A549 (cell line): Measurements from ENCODE around the gene EMP3. TPM values are rescaled to one million over a fixed set of nuclear protein-coding genes. Genes with fewer than 3 reads are reported as not detected.

Experiments
- ATAC-seq, 2 experiments: fragments of 200-7000 bp in 1 of 2; fragments of >200 bp in 1 of 2; cut with Nextera tagmentation in 1 of 2; cut with Tn5 transposase in 1 of 2; 3 replicates each; pipeline versions ENCODE4 v1.8.0 to v1.9.1; 2018 to 2020; ENCODE audit warnings: mild to moderate bottlenecking in 1 of 2, moderate library complexity in 1 of 2
- CTCF ChIA-PET: fragments of 300-600 bp; sonication (Branson Sonifier 250); formaldehyde crosslinking; extraction: SDS; loops from one replicate; lab custom pipeline; 2021; ENCODE audit warnings: antibody characterized with exemption, inconsistent platforms; lab: Yijun Ruan, JAX
- POLR2A ChIA-PET: fragments of 350-600 bp; formaldehyde crosslinking; extraction: SDS; loops from one replicate; lab custom pipeline; 2021; ENCODE audit warnings: antibody characterized with exemption, inconsistent platforms; lab: Yijun Ruan, JAX
- DNase-seq, 2 experiments: peaks; one replicate each; pipeline versions ENCODE4 v3.0.0 to v3.0.0-alpha.2; 2011 to 2016; ENCODE audit warnings: low read depth in 1 of 2, low spot score in 1 of 2
- FAIRE-seq: peaks from 2 replicates; lab custom pipeline; 2011; peaks lifted over from hg19 to GRCh38; lab: Jason Lieb, UNC
- H3K27ac ChIP-seq, 2 experiments: fragments of >200 bp; sonication (Bioruptor Twin); formaldehyde crosslinking; 3 replicates each; pipeline ENCODE4 v1.5.1; 2016 to 2017
- H3K4me1 ChIP-seq: fragments of >200 bp; sonication (Bioruptor Twin); formaldehyde crosslinking; 3 replicates; pipeline ENCODE4 v1.6.1; 2016
- H3K4me2 ChIP-seq: fragments of >200 bp; sonication (Bioruptor Twin); formaldehyde crosslinking; 3 replicates; pipeline ENCODE4 v1.6.1; 2016
- H3K4me3 ChIP-seq: fragments of >200 bp; sonication (Bioruptor Twin); formaldehyde crosslinking; 3 replicates; pipeline ENCODE4 v1.5.1; 2016
- H3K9me3 ChIP-seq: fragments of >200 bp; sonication (Bioruptor Twin); formaldehyde crosslinking; 3 replicates; pipeline ENCODE4 v1.6.1; 2016
- BHLHE40 ChIP-seq: IDR thresholded peaks from 2 replicates; pipeline ENCODE4 v1.6.1; 2012; ENCODE audit warnings: low read depth, low read length, inconsistent platforms
- CBX2 ChIP-seq: fragments of 200-600 bp; sonication (generic); IDR thresholded peaks from 2 replicates; pipeline ENCODE4 v1.6.1; 2016; ENCODE audit warnings: low read depth, mild to moderate bottlenecking, borderline replicate concordance
- CBX8 ChIP-seq: fragments of 200-600 bp; sonication (generic); IDR thresholded peaks from 2 replicates; pipeline ENCODE4 v1.6.1; 2016
- CHD4 ChIP-seq: fragments of 200-600 bp; sonication (generic); IDR thresholded peaks from 2 replicates; pipeline ENCODE4 v1.6.1; 2016; ENCODE audit warnings: antibody characterized with exemption, mild to moderate bottlenecking, borderline replicate concordance
- EHF ChIP-seq: fragments of 250-450 bp; sonication (Bioruptor Pico); IDR thresholded peaks from 2 replicates; pipeline ENCODE4 v1.5.0; 2020; ENCODE audit warnings: mild to moderate bottlenecking
- EHMT2 ChIP-seq: fragments of 200-600 bp; sonication (generic); IDR thresholded peaks from 2 replicates; pipeline ENCODE4 v1.6.1; 2016; ENCODE audit warnings: antibody characterized with exemption, low read depth, mild to moderate bottlenecking, moderate library complexity
- EP300 ChIP-seq, 2 experiments: fragments of >200 bp; sonication (Bioruptor Twin); formaldehyde crosslinking; IDR thresholded peaks; 2 replicates in 1 of 2; 3 replicates in 1 of 2; pipeline ENCODE4 v1.6.1; 2016 to 2017
- ESRRA ChIP-seq: fragments of 150-350 bp; IDR thresholded peaks from 2 replicates; pipeline ENCODE4 v1.6.1; 2014; ENCODE audit warnings: mild to moderate bottlenecking, low read length, borderline replicate concordance
- FOSB ChIP-seq: fragments of 250-450 bp; sonication (Bioruptor Pico); IDR thresholded peaks from 2 replicates; pipeline ENCODE4 v1.5.0; 2020; ENCODE audit warnings: mild to moderate bottlenecking, moderate library complexity
- FOSL2 ChIP-seq, 2 experiments: fragments of 450-650 bp in 1 of 2; fragments of >200 bp in 1 of 2; sonication (Bioruptor Twin) in 1 of 2; formaldehyde crosslinking; IDR thresholded peaks; 2 replicates each; pipeline versions ENCODE4 v1.5.0 to v1.6.1; 2016 to 2020; ENCODE audit warnings: mild to moderate bottlenecking in 1 of 2, moderate library complexity in 1 of 2
- HDAC2 ChIP-seq: fragments of 200-600 bp; sonication (generic); IDR thresholded peaks from 2 replicates; pipeline ENCODE4 v1.6.1; 2016
- HOXA7 ChIP-seq: fragments of 250-450 bp; sonication (Bioruptor Pico); IDR thresholded peaks from 2 replicates; pipeline ENCODE4 v1.5.0; 2020; ENCODE audit warnings: mild to moderate bottlenecking, moderate library complexity
- HOXB13 ChIP-seq: fragments of 250-450 bp; sonication (Bioruptor Pico); IDR thresholded peaks from 2 replicates; pipeline ENCODE4 v1.5.0; 2020; ENCODE audit warnings: low read depth, mild to moderate bottlenecking, moderate library complexity
- HOXB5 ChIP-seq: fragments of 250-450 bp; sonication (Bioruptor Pico); IDR thresholded peaks from 2 replicates; pipeline ENCODE4 v1.5.0; 2020; ENCODE audit warnings: mild to moderate bottlenecking, moderate library complexity
- JUNB ChIP-seq: fragments of >200 bp; sonication (Bioruptor Twin); formaldehyde crosslinking; IDR thresholded peaks from 2 replicates; pipeline ENCODE4 v1.6.1; 2016
- KDM5A ChIP-seq: fragments of 200-600 bp; sonication (generic); IDR thresholded peaks from 2 replicates; pipeline ENCODE4 v1.6.1; 2016; ENCODE audit warnings: antibody characterized with exemption, mild to moderate bottlenecking
- MAZ ChIP-seq: fragments of 150-350 bp; IDR thresholded peaks from 2 replicates; pipeline ENCODE4 v1.6.1; 2014; ENCODE audit warnings: antibody characterized with exemption, low read depth, low read length, borderline replicate concordance
- MYC ChIP-seq: IDR thresholded peaks from 2 replicates; pipeline ENCODE4 v1.6.1; 2012; ENCODE audit warnings: mild to moderate bottlenecking, inconsistent platforms, low read length, improper control_type of control experiment, borderline replicate concordance
- NPAS2 ChIP-seq: fragments of 250-450 bp; sonication (Bioruptor Pico); IDR thresholded peaks from 2 replicates; pipeline ENCODE4 v1.8.0; 2022; ENCODE audit warnings: mild to moderate bottlenecking, moderate library complexity, borderline replicate concordance
- NR3C1 ChIP-seq: fragments of >200 bp; sonication (Bioruptor Twin); formaldehyde crosslinking; IDR thresholded peaks from 3 replicates; pipeline ENCODE4 v1.6.1; 2017
- PHF8 ChIP-seq: fragments of 200-600 bp; sonication (generic); IDR thresholded peaks from 2 replicates; pipeline ENCODE4 v1.6.1; 2016; ENCODE audit warnings: low read depth, mild to moderate bottlenecking, antibody characterized with exemption, moderate library complexity, borderline replicate concordance
- POLR2A ChIP-seq: IDR thresholded peaks from 2 replicates; pipeline ENCODE4 v1.6.1; 2012; ENCODE audit warnings: mild to moderate bottlenecking, low read length
- POLR2AphosphoS2 ChIP-seq: conservative IDR thresholded peaks from 2 replicates; pipeline ENCODE4 v1.6.1; 2012; ENCODE audit warnings: low read length, improper control_type of control experiment, inconsistent platforms
- RAD21 ChIP-seq, 2 experiments: fragments of >200 bp in 1 of 2; sonication (Bioruptor Twin) in 1 of 2; formaldehyde crosslinking in 1 of 2; IDR thresholded peaks in 1 of 2; conservative IDR thresholded peaks in 1 of 2; 2 replicates in 1 of 2; 3 replicates in 1 of 2; pipeline ENCODE4 v1.6.1; 2012 to 2018; ENCODE audit warnings: inconsistent platforms in 1 of 2
- RARB ChIP-seq: fragments of 250-450 bp; sonication (Bioruptor Pico); IDR thresholded peaks from 2 replicates; pipeline ENCODE4 v1.8.0; 2021; ENCODE audit warnings: mild to moderate bottlenecking, moderate library complexity
- RCOR1 ChIP-seq: fragments of 150-350 bp; IDR thresholded peaks from 2 replicates; pipeline ENCODE4 v1.6.1; 2014; ENCODE audit warnings: antibody characterized with exemption, low read length, low read depth
- RFX5 ChIP-seq: fragments of 450-650 bp; IDR thresholded peaks from 2 replicates; pipeline ENCODE4 v1.7.1; 2014; ENCODE audit warnings: antibody characterized with exemption, mild to moderate bottlenecking, moderate library complexity
- SMC3 ChIP-seq: fragments of >200 bp; sonication (Bioruptor Twin); formaldehyde crosslinking; IDR thresholded peaks from 3 replicates; pipeline ENCODE4 v1.6.1; 2018; ENCODE audit warnings: inconsistent platforms
- SREBF2 ChIP-seq: fragments of 450-650 bp; IDR thresholded peaks from 2 replicates; pipeline ENCODE4 v1.6.1; 2014; ENCODE audit warnings: mild to moderate bottlenecking, moderate library complexity
- TFCP2L1 ChIP-seq: fragments of 250-450 bp; sonication (Bioruptor Pico); IDR thresholded peaks from 2 replicates; pipeline ENCODE4 v1.5.0; 2021; ENCODE audit warnings: mild to moderate bottlenecking
- ZSCAN20 ChIP-seq: fragments of 250-450 bp; sonication (Bioruptor Pico); IDR thresholded peaks from 2 replicates; pipeline ENCODE4 v1.8.0; 2022; ENCODE audit warnings: mild to moderate bottlenecking, moderate library complexity
- WGBS: methylation state at CpG from one replicate; pipeline ENCODE4 v1.1.6; 2017; ENCODE audit errors: missing lambda C conversion rate; 5-methylcytosine and 5-hydroxymethylcytosine counted together
- polyA plus RNA-seq, 4 experiments: library from polyadenylated mRNA; depleted of rRNA in 3 of 4; stranded (reverse); fragments of >200 nt; fragmentation: RNase III in 1 of 4; extraction: RNeasy Plus Mini Kit Qiagen cat#74134 plus additional on column Dnase treatment in 1 of 4; gene quantifications; 2 replicates in 3 of 4; 3 replicates in 1 of 4; pipeline ENCODE4 v1.2.3, GENCODE V29; 2011 to 2017
- TF ChIP-seq, protein P1 (sequence below): IDR thresholded peaks from 2 replicates; pipeline ENCODE4 v1.6.1; 2012
- TF ChIP-seq, protein P2 (sequence below): fragments of >200 bp; sonication (Bioruptor Twin); formaldehyde crosslinking; IDR thresholded peaks from 3 replicates; pipeline ENCODE4 v1.5.1; 2016
- TF ChIP-seq, protein P3 (sequence below): fragments of 250-450 bp; sonication (Bioruptor Pico); IDR thresholded peaks from 2 replicates; pipeline ENCODE4 v1.5.0; 2020; ENCODE audit warnings: low read depth, mild to moderate bottlenecking, moderate library complexity
- TF ChIP-seq, protein P4 (sequence below): fragments of >200 bp; sonication (Bioruptor Twin); formaldehyde crosslinking; IDR thresholded peaks from 2 replicates; pipeline ENCODE4 v1.6.1; 2016
- TF ChIP-seq, protein P5 (sequence below): IDR thresholded peaks from 2 replicates; pipeline ENCODE4 v1.6.1; 2012; ENCODE audit warnings: low read depth, borderline replicate concordance
- TF ChIP-seq, protein P6 (sequence below): fragments of 150-350 bp; IDR thresholded peaks from 2 replicates; pipeline ENCODE4 v1.6.1; 2014; ENCODE audit warnings: low read depth, mild to moderate bottlenecking, low read length

Gene EMP3
- polyA plus RNA-seq, 2 of the 4 experiments (the other 2 are of a cell fraction): 147 to 580 TPM

DNA sequence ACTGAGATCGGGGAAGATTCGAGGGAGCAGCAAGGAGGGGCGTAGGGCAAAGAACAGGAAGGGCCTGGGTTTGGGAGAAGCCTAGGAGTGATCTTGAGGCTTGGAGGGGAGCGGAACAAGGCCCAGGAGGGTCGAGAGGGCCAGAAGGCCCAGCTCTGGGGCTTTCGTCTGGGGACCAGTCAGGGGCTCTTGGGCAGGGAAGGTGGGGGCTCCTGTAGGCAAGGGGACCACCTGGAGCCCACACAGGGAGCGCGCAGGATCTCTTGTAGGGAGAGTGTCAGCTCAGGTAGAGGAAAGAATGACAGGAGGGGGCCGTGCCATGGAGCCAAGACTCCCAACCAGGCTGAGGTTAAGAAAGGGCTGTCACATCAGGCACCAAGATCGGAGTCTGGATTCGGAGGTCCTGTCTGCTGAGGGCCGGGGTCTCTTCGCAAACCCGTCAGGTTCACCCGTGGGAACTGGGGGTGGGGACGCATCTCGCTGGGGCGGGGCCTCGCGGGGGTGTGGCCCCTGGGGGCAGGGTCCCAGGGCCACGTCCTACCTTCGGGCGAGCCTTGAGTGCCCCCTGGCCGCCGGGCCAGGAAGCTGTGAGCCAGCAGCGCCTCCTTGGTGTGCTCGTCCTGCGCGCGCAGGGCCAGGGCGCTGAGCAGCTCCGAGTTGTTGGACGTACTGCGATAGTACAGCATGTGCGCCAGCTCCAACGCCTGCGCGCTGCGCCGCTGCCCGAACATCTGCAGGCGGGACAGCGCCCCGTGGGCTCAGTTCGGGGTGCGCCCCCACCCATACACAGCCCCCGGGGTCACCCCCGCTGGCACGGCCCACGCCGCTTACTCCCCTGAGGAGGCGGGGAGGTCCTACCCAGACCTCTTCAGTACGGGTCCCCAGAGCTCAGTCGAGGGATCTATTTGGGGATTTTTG, 8.4 kb downstream of the EMP3 start:
- Histone ChIP-seq H3K9me3 (peaks cover 4% of the 10 kb centered on the region; the same call in 1 of the 3 replicates), H3K4me3 (peak overlapping the region; percentile 52), H3K4me2 (peak overlapping the region; percentile 99), H3K4me1 (peaks cover 12% of the 10 kb centered on the region; the same call in 2 of the 3 replicates), H3K27ac (peak overlapping the region; percentile 87 to 89)
- CTCF ChIA-PET: interaction anchor here (0.6 to 17.6 kb wide), 46 partner anchors 8 to 502 kb away, joined by 3 to 416 read pairs (median 6); partner anchors contain the start of genes EMP3, GRIN2D, GRWD1 and HSD17B14
- DNase-seq (peak; percentile 98 to 99), FAIRE-seq (no peak), ATAC-seq (peak; percentile 90 to 93)
- POLR2A ChIA-PET: interaction anchor here (0.6 to 3.9 kb wide), 15 partner anchors 11 to 553 kb away, joined by 3 to 94 read pairs (median 4); partner anchors contain the start of genes EMP3, KDELR1, SYNGR4 and TMEM143
- 6% methylated on average over 28 of the region's 54 CpGs for WGBS
- TF ChIP-seq EHMT2 (no peak), FOSL2 (IDR thresholded peaks at IDR 0.05) (no peak), FOSL2 (CRISPR knock-in tag; IDR thresholded peaks at IDR 0.05) (no peak), JUNB (no peak), POLR2A (peak; percentile 76), EP300 (IDR thresholded peaks at IDR 0.05) (no peak), POLR2AphosphoS2 (no peak), RARB (CRISPR knock-in tag) (no peak), HOXB13 (peak; percentile 80; the same call in 1 of the 2 replicates), NR3C1 (no peak), MYC (peak; percentile 64), HOXA7 (CRISPR knock-in tag) (no peak), ZSCAN20 (no peak), SMC3 (peak; percentile 99), CBX2 (no peak), SREBF2 (no peak), TFCP2L1 (CRISPR knock-in tag) (no peak), EHF (no peak), HDAC2 (no peak), NPAS2 (no peak), PHF8 (peak; percentile 15; the same call in 1 of the 2 replicates), MAZ (0 out of 2 replicates have a peak, but pooled peaks have one; percentile 4), RCOR1 (no peak), ESRRA (no peak), CBX8 (no peak), KDM5A (no peak), RFX5 (no peak), RAD21 (conservative IDR thresholded peaks at IDR 0.05 in 1 of 2, IDR thresholded peaks at IDR 0.05 in 1 of 2) (peak; percentile 92 to 99), BHLHE40 (no peak), CHD4 (no peak), FOSB (CRISPR knock-in tag) (no peak), HOXB5 (CRISPR knock-in tag) (peak; percentile 78; the same call in 1 of the 2 replicates)
- TF ChIP-seq, protein P1, sequence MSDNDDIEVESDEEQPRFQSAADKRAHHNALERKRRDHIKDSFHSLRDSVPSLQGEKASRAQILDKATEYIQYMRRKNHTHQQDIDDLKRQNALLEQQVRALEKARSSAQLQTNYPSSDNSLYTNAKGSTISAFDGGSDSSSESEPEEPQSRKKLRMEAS: peak; percentile 96
- TF ChIP-seq, protein P2, sequence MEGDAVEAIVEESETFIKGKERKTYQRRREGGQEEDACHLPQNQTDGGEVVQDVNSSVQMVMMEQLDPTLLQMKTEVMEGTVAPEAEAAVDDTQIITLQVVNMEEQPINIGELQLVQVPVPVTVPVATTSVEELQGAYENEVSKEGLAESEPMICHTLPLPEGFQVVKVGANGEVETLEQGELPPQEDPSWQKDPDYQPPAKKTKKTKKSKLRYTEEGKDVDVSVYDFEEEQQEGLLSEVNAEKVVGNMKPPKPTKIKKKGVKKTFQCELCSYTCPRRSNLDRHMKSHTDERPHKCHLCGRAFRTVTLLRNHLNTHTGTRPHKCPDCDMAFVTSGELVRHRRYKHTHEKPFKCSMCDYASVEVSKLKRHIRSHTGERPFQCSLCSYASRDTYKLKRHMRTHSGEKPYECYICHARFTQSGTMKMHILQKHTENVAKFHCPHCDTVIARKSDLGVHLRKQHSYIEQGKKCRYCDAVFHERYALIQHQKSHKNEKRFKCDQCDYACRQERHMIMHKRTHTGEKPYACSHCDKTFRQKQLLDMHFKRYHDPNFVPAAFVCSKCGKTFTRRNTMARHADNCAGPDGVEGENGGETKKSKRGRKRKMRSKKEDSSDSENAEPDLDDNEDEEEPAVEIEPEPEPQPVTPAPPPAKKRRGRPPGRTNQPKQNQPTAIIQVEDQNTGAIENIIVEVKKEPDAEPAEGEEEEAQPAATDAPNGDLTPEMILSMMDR: peak; percentile 96
- TF ChIP-seq, protein P3, sequence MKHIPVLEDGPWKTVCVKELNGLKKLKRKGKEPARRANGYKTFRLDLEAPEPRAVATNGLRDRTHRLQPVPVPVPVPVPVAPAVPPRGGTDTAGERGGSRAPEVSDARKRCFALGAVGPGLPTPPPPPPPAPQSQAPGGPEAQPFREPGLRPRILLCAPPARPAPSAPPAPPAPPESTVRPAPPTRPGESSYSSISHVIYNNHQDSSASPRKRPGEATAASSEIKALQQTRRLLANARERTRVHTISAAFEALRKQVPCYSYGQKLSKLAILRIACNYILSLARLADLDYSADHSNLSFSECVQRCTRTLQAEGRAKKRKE: 0 out of 2 replicates have a peak, but pooled peaks have one; percentile 71
- TF ChIP-seq, protein P4, sequence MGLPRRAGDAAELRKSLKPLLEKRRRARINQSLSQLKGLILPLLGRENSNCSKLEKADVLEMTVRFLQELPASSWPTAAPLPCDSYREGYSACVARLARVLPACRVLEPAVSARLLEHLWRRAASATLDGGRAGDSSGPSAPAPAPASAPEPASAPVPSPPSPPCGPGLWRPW: no peak
- TF ChIP-seq, protein P5, sequence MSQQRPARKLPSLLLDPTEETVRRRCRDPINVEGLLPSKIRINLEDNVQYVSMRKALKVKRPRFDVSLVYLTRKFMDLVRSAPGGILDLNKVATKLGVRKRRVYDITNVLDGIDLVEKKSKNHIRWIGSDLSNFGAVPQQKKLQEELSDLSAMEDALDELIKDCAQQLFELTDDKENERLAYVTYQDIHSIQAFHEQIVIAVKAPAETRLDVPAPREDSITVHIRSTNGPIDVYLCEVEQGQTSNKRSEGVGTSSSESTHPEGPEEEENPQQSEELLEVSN: peak; percentile 91
- TF ChIP-seq, protein P6, sequence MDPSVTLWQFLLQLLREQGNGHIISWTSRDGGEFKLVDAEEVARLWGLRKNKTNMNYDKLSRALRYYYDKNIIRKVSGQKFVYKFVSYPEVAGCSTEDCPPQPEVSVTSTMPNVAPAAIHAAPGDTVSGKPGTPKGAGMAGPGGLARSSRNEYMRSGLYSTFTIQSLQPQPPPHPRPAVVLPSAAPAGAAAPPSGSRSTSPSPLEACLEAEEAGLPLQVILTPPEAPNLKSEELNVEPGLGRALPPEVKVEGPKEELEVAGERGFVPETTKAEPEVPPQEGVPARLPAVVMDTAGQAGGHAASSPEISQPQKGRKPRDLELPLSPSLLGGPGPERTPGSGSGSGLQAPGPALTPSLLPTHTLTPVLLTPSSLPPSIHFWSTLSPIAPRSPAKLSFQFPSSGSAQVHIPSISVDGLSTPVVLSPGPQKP: no peak
